Measurements from ENCODE around the gene SNX24.

DNA sequence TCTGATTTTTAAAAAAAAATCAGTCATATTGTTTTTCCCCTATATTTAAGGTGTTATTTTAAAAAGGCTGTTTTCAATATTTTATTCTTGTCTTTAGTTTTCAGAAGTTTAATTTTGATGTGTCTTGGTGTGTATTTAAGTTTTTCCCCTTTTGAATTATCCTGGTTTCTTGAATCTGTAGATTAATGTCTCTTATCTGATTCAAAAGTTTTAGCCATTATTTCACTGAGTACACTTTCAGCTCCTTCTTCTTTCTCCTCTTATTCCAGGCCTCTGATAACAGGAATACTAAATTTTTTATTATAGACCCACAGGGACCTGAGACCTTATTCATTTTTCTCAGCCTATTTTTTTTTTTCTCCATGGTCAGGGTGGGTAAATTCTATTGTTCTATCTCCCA lies 109.3 kb downstream of the SNX24 start:
- no peak for TF ChIP-seq POLR2A (IDR thresholded peaks at IDR 0.05)
- TF ChIP-seq, protein P1, sequence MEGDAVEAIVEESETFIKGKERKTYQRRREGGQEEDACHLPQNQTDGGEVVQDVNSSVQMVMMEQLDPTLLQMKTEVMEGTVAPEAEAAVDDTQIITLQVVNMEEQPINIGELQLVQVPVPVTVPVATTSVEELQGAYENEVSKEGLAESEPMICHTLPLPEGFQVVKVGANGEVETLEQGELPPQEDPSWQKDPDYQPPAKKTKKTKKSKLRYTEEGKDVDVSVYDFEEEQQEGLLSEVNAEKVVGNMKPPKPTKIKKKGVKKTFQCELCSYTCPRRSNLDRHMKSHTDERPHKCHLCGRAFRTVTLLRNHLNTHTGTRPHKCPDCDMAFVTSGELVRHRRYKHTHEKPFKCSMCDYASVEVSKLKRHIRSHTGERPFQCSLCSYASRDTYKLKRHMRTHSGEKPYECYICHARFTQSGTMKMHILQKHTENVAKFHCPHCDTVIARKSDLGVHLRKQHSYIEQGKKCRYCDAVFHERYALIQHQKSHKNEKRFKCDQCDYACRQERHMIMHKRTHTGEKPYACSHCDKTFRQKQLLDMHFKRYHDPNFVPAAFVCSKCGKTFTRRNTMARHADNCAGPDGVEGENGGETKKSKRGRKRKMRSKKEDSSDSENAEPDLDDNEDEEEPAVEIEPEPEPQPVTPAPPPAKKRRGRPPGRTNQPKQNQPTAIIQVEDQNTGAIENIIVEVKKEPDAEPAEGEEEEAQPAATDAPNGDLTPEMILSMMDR (IDR thresholded peaks at IDR 0.05): no peak
